ENCODE results near the gene ITGAX. TPM values are rescaled to one million over a fixed set of nuclear protein-coding genes. Genes with fewer than 3 reads are reported as not detected.

Gene ITGAX
- total and polyA plus RNA-seq, 2 experiments from 2014 or later = not detected

GRCh38 chr16:31357324-31358109 lies 2.5 kb downstream of the ITGAX start (continued):
- TF ChIP-seq ZNF462 (CRISPR knock-in tag; IDR thresholded peaks at IDR 0.05) = no peak
- no peak for TF ChIP-seq CREB1 (CRISPR knock-in tag; IDR thresholded peaks at IDR 0.05; ENCODE audit: low read depth)
- TF ChIP-seq, protein P1, sequence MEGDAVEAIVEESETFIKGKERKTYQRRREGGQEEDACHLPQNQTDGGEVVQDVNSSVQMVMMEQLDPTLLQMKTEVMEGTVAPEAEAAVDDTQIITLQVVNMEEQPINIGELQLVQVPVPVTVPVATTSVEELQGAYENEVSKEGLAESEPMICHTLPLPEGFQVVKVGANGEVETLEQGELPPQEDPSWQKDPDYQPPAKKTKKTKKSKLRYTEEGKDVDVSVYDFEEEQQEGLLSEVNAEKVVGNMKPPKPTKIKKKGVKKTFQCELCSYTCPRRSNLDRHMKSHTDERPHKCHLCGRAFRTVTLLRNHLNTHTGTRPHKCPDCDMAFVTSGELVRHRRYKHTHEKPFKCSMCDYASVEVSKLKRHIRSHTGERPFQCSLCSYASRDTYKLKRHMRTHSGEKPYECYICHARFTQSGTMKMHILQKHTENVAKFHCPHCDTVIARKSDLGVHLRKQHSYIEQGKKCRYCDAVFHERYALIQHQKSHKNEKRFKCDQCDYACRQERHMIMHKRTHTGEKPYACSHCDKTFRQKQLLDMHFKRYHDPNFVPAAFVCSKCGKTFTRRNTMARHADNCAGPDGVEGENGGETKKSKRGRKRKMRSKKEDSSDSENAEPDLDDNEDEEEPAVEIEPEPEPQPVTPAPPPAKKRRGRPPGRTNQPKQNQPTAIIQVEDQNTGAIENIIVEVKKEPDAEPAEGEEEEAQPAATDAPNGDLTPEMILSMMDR (conservative IDR thresholded peaks at IDR 0.05; ENCODE audit: low read depth in 2 of 2) = no peak
- no peak for TF ChIP-seq ZNF331 (CRISPR knock-in tag; IDR thresholded peaks at IDR 0.05; ENCODE audit: low read depth)

GRCh38 chr16:31360251-31360650 lies 5.3 kb downstream of the ITGAX start:
- Histone ChIP-seq H3K9me2 (ENCODE audit: insufficient read depth) (no peaks in the 10 kb centered on the region), H3F3A (replicated peaks; ENCODE audit: low read depth) (no peaks in the 10 kb centered on the region), H2AFZ (no peak overlapping the region), H3K4me2 (no peak overlapping the region), H3K79me2 (replicated peaks; ENCODE audit: insufficient read depth) (no peaks in the 10 kb centered on the region), H3K27me3 (ENCODE audit: insufficient read depth) (no peaks in the 10 kb centered on the region), H3K4me1 (ENCODE audit: insufficient read depth) (no peaks in the 10 kb centered on the region), H3K4me3 (no peak overlapping the region), H3K27ac (ENCODE audit: low read depth) (no peak overlapping the region), H3K36me3 (ENCODE audit: insufficient read depth) (no peaks in the 10 kb centered on the region), H4K20me1 (replicated peaks; ENCODE audit: insufficient read depth) (no peaks in the 10 kb centered on the region)
- Mint-ChIP-seq H3K9me3 (no peaks in the 10 kb centered on the region; the same call in 2 of the 3 replicates), H3K36me3 (ENCODE audit: low read depth) (no peaks in the 10 kb centered on the region), H3K27me3 (ENCODE audit: insufficient read depth, low read depth, poor library complexity) (peaks cover 8% of the 10 kb centered on the region), H3K4me1 (peaks cover 2% of the 10 kb centered on the region; the same call in 2 of the 3 replicates), H3K4me3 (no peak overlapping the region), H3K27ac (no peak overlapping the region)
- no peak for ATAC-seq
- no peak for DNase-seq (ENCODE audit: low spot score)
- TF ChIP-seq ZNF462 (CRISPR knock-in tag; IDR thresholded peaks at IDR 0.05) (no peak), ZNF114 (CRISPR knock-in tag; IDR thresholded peaks at IDR 0.05) (no peak)

Measured in GM23338 (cell line).